ENCODE results near the gene SMIM13. TPM values are rescaled to one million over a fixed set of nuclear protein-coding genes. Genes with fewer than 3 reads are reported as not detected.

The SMIM13 gene
- total RNA-seq, 1 experiment from 2014 or later = 15.7 TPM

DNA sequence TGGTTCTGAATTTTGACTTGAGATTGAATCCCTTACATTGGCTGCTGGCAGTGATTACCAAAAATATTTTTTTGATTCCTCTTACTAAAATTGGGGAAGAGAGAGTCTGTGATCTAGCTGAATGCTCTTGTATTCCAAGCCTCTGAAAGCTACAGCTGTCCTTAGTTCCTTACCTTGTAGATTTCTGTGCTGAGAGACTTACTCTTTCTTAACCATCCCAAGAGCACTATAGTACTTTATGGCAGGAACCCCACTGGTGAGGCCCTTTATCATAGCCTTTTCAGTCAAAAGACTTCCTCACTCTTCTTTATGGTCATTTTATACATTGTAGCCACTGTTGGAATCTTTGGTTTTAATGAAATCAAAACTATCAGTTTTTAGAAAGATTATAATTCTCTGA, 37.0 kb downstream of the SMIM13 start (continued):
- TF ChIP-seq ZBTB33 (IDR thresholded peaks at IDR 0.05; ENCODE audit: extremely low read depth, insufficient replicate concordance, low read length) (no peak), ZNF274 (IDR thresholded peaks at IDR 0.05; ENCODE audit: low read depth, low read length) (no peak), YY1 (IDR thresholded peaks at IDR 0.05; ENCODE audit: extremely low read depth, insufficient replicate concordance, low read depth, low read length) (no peak)

GRCh38 chr6:11132194-11132888, 38.7 kb downstream of the SMIM13 start:
- no peak overlapping the region for H3K4me3 ChIP-seq (replicated peaks in 1 of 2; ENCODE audit: low read depth in 1 of 2, low read length in 2 of 2)
- RAD21 ChIA-PET (ENCODE audit: low non-redundant PET in 1 of 2, low total read pairs in 2 of 2, uncharacterized antibody in 2 of 2, unreplicated experiment in 2 of 2) = no interaction called here
- peaks cover 2 to 6% of the 10 kb centered on the region in 2 experiments; a peak in 1 of 4 replicates for H3K36me3 ChIP-seq (ENCODE audit: control insufficient read depth in 1 of 2, insufficient read depth in 2 of 2, low read length in 2 of 2)
- ATAC-seq (no peak), DNase-seq (ENCODE audit: low read depth, low spot score) (no peak)
- H3K79me2 ChIP-seq (ENCODE audit: insufficient read depth, low read length) = peaks cover 44% of the 10 kb centered on the region
- no peaks in the 10 kb centered on the region for H3K9me3 ChIP-seq (ENCODE audit: control insufficient read depth in 1 of 2, insufficient read depth in 1 of 2, low read depth in 1 of 2, low read length in 2 of 2)
- POLR2A ChIA-PET = no interaction called here
- no peaks in the 10 kb centered on the region for H3K27me3 ChIP-seq (ENCODE audit: insufficient read depth, low read length)
- H4K20me1 ChIP-seq (ENCODE audit: insufficient read depth) = 0 out of 2 replicates have a peak, but pooled peaks cover 8% of the 10 kb centered on the region
- intact Hi-C loops (cut with micrococcal nuclease) = no loop called here
- no peak overlapping the region for H3K9ac ChIP-seq (ENCODE audit: low read length)
- H3K9me2 ChIP-seq (ENCODE audit: insufficient read depth) = no peaks in the 10 kb centered on the region
- no peak overlapping the region for H2AFZ ChIP-seq (ENCODE audit: low read depth, low read length, poor library complexity, severe bottlenecking)
- BruUV-seq (replicated peaks) = no TSS peak
- H3K4me2 ChIP-seq (ENCODE audit: low read length) = no peak overlapping the region
- no peaks in the 10 kb centered on the region for H3K4me1 ChIP-seq (ENCODE audit: control insufficient read depth in 1 of 2, insufficient read depth in 2 of 2, low read length in 2 of 2)
- H3K27ac ChIP-seq (ENCODE audit: low read depth, low read length) = no peak overlapping the region
- CTCF ChIA-PET = no interaction called here
- no peak for TF ChIP-seq EGR1 (IDR thresholded peaks at IDR 0.05; ENCODE audit: low read depth)
- TF ChIP-seq, protein P1, sequence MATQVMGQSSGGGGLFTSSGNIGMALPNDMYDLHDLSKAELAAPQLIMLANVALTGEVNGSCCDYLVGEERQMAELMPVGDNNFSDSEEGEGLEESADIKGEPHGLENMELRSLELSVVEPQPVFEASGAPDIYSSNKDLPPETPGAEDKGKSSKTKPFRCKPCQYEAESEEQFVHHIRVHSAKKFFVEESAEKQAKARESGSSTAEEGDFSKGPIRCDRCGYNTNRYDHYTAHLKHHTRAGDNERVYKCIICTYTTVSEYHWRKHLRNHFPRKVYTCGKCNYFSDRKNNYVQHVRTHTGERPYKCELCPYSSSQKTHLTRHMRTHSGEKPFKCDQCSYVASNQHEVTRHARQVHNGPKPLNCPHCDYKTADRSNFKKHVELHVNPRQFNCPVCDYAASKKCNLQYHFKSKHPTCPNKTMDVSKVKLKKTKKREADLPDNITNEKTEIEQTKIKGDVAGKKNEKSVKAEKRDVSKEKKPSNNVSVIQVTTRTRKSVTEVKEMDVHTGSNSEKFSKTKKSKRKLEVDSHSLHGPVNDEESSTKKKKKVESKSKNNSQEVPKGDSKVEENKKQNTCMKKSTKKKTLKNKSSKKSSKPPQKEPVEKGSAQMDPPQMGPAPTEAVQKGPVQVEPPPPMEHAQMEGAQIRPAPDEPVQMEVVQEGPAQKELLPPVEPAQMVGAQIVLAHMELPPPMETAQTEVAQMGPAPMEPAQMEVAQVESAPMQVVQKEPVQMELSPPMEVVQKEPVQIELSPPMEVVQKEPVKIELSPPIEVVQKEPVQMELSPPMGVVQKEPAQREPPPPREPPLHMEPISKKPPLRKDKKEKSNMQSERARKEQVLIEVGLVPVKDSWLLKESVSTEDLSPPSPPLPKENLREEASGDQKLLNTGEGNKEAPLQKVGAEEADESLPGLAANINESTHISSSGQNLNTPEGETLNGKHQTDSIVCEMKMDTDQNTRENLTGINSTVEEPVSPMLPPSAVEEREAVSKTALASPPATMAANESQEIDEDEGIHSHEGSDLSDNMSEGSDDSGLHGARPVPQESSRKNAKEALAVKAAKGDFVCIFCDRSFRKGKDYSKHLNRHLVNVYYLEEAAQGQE (IDR thresholded peaks at IDR 0.05; ENCODE audit: low read depth) = no peak
- no peak for TF ChIP-seq YY1 (IDR thresholded peaks at IDR 0.05; ENCODE audit: extremely low read depth, insufficient replicate concordance, low read depth, low read length)
- no peak for TF ChIP-seq ZBTB33 (IDR thresholded peaks at IDR 0.05; ENCODE audit: extremely low read depth, insufficient replicate concordance, low read length)
- no peak for TF ChIP-seq SRF (IDR thresholded peaks at IDR 0.05; ENCODE audit: low read depth)
- TF ChIP-seq JUND (IDR thresholded peaks at IDR 0.05) = no peak
- no peak for TF ChIP-seq ZFX (IDR thresholded peaks at IDR 0.05)
- TF ChIP-seq SIN3A (IDR thresholded peaks at IDR 0.05; ENCODE audit: low read depth) = no peak
- no peak for TF ChIP-seq FOSL1 (IDR thresholded peaks at IDR 0.05; ENCODE audit: low read depth)
- no peak for TF ChIP-seq EZH2 (IDR thresholded peaks at IDR 0.05)
- no peak for TF ChIP-seq TCF7L2 (IDR thresholded peaks at IDR 0.05; ENCODE audit: borderline replicate concordance, extremely low read depth, insufficient read depth, insufficient read length)
- no peak for TF ChIP-seq CEBPB (IDR thresholded peaks at IDR 0.05; ENCODE audit: low read depth)
- no peak for TF ChIP-seq MAX (IDR thresholded peaks at IDR 0.05)
- no peak for TF ChIP-seq SP1 (IDR thresholded peaks at IDR 0.05; ENCODE audit: low read depth)
- TF ChIP-seq ZNF274 (IDR thresholded peaks at IDR 0.05; ENCODE audit: low read depth, low read length) = no peak
- TF ChIP-seq POLR2A (IDR thresholded peaks at IDR 0.05; ENCODE audit: borderline replicate concordance, extremely low read depth, insufficient read depth, insufficient read length) = no peak
- TF ChIP-seq ELF1 (IDR thresholded peaks at IDR 0.05; ENCODE audit: borderline replicate concordance, low read depth) = no peak
- no peak for TF ChIP-seq POLR2AphosphoS5 (IDR thresholded peaks at IDR 0.05; ENCODE audit: low read depth, low read length)

Data from HCT116 (cell line).